HL-60 (cell line): ENCODE data around the gene PILRB.
"Not testable (repeated sequence)": the region's sequence is repeated elsewhere in the genome, so short reads cannot be mapped to it uniquely, and the experiment has no call there.

ENCODE experiments used
- DNase-seq, 2 experiments: peaks; one replicate each; pipeline ENCODE4 v3.0.0-alpha.2; 2010 to 2020; ENCODE audit warnings: low read depth in 1 of 2, low spot score in 1 of 2
- H3K27ac ChIP-seq: fragments of 250-450 bp; sonication (Bioruptor Pico); replicated peaks from 2 replicates; pipeline ENCODE4 v1.5.1; 2020; ENCODE audit warnings: mild to moderate bottlenecking, moderate library complexity
- H3K27me3 ChIP-seq: fragments of 250-450 bp; sonication (Bioruptor Pico); 2 replicates; pipeline ENCODE4 v1.5.1; 2021; ENCODE audit warnings: mild to moderate bottlenecking, moderate library complexity; ENCODE audit not compliant: insufficient read depth, poor library complexity, severe bottlenecking
- H3K4me3 ChIP-seq: replicated peaks from 2 replicates; pipeline ENCODE4 v1.5.1; 2011; ENCODE audit warnings: mild to moderate bottlenecking, control low read depth, low read length; ENCODE audit not compliant: insufficient read depth
- GABPA ChIP-seq: IDR thresholded peaks from 2 replicates; pipeline ENCODE4 v1.6.1; 2012; ENCODE audit warnings: low read depth
- POLR2AphosphoS5 ChIP-seq: IDR thresholded peaks from 2 replicates; pipeline ENCODE4 v1.6.1; 2012; ENCODE audit warnings: low read depth
- SPI1 ChIP-seq: IDR thresholded peaks from 2 replicates; pipeline ENCODE4 v1.6.1; 2012; ENCODE audit warnings: low read depth, mild to moderate bottlenecking, borderline replicate concordance
- TF ChIP-seq, protein P1 (sequence below): IDR thresholded peaks from 2 replicates; pipeline ENCODE4 v1.6.1; 2012; ENCODE audit warnings: low read depth; ENCODE audit not compliant: insufficient replicate concordance
- TF ChIP-seq, protein P2 (sequence below): IDR thresholded peaks from one replicate; pipeline ENCODE4 v1.5.1; 2011; ENCODE audit warnings: low read length, control low read depth, inconsistent platforms; ENCODE audit not compliant: insufficient read depth

Gene PILRB

DNA sequence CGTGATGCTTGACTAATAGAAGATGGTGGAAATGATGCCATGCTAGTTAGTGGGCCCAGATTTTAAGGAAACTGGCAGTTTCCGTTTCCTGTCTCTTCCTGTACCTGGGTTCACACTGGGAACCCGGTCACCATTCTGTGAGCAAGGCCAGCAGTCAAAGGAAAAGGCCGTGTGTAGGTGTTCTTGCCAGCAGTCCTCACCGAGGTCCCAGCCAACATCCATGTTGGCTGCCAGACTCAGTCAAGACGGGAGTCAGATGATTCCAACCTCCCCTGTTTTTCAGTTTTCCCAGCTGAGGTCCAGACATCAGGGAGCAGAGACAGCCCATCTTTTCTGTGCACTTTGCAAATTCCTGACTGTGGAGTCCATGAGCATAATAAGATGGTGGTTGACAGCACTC, 15.2 kb upstream of the PILRB start:
- Histone ChIP-seq H3K27me3 (no peaks in the 10 kb centered on the region), H3K27ac (no peak overlapping the region), H3K4me3 (no peak overlapping the region)
- no peak for TF ChIP-seq SPI1
- TF ChIP-seq, protein P1, sequence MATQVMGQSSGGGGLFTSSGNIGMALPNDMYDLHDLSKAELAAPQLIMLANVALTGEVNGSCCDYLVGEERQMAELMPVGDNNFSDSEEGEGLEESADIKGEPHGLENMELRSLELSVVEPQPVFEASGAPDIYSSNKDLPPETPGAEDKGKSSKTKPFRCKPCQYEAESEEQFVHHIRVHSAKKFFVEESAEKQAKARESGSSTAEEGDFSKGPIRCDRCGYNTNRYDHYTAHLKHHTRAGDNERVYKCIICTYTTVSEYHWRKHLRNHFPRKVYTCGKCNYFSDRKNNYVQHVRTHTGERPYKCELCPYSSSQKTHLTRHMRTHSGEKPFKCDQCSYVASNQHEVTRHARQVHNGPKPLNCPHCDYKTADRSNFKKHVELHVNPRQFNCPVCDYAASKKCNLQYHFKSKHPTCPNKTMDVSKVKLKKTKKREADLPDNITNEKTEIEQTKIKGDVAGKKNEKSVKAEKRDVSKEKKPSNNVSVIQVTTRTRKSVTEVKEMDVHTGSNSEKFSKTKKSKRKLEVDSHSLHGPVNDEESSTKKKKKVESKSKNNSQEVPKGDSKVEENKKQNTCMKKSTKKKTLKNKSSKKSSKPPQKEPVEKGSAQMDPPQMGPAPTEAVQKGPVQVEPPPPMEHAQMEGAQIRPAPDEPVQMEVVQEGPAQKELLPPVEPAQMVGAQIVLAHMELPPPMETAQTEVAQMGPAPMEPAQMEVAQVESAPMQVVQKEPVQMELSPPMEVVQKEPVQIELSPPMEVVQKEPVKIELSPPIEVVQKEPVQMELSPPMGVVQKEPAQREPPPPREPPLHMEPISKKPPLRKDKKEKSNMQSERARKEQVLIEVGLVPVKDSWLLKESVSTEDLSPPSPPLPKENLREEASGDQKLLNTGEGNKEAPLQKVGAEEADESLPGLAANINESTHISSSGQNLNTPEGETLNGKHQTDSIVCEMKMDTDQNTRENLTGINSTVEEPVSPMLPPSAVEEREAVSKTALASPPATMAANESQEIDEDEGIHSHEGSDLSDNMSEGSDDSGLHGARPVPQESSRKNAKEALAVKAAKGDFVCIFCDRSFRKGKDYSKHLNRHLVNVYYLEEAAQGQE: no peak
- TF ChIP-seq POLR2AphosphoS5: no peak
- TF ChIP-seq, protein P2, sequence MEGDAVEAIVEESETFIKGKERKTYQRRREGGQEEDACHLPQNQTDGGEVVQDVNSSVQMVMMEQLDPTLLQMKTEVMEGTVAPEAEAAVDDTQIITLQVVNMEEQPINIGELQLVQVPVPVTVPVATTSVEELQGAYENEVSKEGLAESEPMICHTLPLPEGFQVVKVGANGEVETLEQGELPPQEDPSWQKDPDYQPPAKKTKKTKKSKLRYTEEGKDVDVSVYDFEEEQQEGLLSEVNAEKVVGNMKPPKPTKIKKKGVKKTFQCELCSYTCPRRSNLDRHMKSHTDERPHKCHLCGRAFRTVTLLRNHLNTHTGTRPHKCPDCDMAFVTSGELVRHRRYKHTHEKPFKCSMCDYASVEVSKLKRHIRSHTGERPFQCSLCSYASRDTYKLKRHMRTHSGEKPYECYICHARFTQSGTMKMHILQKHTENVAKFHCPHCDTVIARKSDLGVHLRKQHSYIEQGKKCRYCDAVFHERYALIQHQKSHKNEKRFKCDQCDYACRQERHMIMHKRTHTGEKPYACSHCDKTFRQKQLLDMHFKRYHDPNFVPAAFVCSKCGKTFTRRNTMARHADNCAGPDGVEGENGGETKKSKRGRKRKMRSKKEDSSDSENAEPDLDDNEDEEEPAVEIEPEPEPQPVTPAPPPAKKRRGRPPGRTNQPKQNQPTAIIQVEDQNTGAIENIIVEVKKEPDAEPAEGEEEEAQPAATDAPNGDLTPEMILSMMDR: no peak
- no peak for TF ChIP-seq GABPA
- no peak for DNase-seq

DNA sequence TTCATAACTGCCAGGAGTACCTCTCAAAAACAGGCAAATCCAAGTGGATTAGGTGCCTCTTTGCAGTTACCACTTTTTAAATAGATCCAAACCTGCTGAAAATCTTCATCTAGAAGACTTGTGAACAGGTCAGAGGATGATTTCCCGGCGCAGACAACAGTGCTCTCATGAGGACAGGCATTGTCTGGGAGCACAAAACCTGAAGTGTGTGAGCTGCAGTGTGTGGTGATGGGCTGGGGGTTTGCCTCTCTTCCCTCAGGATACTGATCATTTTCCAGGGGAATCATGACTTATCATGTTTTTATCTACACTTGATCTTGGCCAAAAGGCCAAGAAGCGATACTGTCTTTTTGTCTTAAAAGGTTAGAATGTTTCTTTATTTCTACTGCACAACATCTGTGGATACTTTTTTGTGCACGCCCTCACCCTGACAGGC, 13.8 kb upstream of the PILRB start:
- H3K4me3 ChIP-seq, DNase-seq, H3K27ac ChIP-seq, H3K27me3 ChIP-seq: not testable (repeated sequence)

DNA sequence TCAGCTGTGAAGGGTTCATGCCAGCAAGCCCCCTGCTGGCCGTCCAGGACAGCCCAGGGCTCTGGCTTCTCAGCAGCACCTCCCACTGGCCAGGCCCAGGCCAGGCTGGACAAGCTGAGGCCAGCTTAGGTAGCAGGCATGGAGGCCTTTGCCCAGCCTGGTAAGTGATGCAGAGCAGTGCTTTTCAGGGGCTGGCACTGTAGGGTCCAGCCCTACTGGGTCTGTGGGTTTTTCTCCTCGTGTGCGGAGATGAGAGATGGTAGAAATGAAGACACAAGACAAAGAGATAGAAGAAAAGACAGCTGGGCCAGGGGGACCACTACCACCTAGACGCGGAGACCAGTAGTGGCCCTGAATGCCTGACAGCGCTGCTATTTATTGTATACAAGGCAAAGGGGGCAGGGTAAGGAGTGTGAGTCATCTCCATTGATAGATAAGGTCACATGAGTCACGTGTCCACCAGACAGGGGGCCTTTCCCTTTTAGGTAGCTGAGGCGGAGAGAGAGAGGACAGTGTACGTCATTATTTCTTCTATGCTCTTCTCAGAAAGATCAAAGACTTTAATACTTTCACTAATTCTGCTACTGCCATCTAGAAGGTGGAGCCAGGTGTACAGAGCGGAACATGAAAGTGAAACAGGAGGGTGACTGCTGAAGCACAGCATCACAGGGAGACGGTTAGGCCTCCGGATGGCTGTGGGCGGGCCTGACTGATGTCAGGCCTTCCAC, 13.2 kb upstream of the PILRB start:
- H3K27me3 ChIP-seq, H3K27ac ChIP-seq, H3K4me3 ChIP-seq: not testable (repeated sequence)
- 0 out of 2 replicates have a peak, but pooled peaks have one; percentile 14 for TF ChIP-seq POLR2AphosphoS5
- DNase-seq: peak in 1 of 2 experiments; percentile 57

DNA sequence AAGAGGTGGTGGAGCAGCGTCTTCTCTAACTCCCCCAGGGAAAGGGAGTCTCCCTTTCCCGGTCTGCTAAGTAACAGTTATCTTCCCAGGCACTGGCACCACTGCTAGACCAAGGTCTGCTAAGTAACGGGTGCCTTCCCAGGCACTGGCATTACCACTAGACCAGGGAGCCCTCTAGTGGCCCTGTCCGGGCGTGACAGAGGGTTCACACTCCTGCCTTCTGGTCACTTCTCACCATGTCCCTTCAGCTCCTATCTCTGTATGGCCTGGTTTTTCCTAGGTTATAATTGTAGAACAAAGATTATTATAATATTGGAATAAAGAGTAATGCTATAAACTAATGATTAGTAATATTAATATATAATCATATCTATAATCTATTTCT, 12.6 kb upstream of the PILRB start:
- not testable (repeated sequence) for H3K27ac ChIP-seq, H3K27me3 ChIP-seq, H3K4me3 ChIP-seq
- DNase-seq: peak in 1 of 2 experiments; percentile 77

DNA sequence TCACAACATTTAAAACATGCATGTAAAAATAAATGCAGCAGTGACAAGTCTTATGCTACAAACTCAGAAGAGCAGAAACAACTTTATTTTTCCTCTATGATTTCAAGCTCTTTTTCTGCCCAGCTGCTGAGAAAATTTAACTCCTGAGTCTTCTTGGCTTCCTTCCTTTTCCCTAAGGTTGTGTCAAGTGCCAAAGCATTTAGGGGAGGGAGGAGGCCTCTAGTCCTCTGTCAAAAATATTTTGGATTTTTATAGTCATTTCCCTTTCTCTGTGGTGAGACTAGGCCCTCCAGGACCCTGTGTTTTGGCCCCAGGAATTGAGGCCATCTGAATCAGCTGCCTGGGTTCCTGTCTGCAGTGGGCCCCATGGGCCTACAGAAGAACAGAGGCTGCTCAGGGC, 11.0 kb upstream of the PILRB start:
- no peak overlapping the region for H3K4me3 ChIP-seq
- no peak for DNase-seq
- no peaks in the 10 kb centered on the region for H3K27me3 ChIP-seq
- TF ChIP-seq, protein P1: no peak
- TF ChIP-seq GABPA: no peak
- TF ChIP-seq, protein P2: no peak
- no peak for TF ChIP-seq SPI1
- TF ChIP-seq POLR2AphosphoS5: no peak
- no peak overlapping the region for H3K27ac ChIP-seq
